ENCODE data around the gene ARHGEF19. TPM values are rescaled to one million over a fixed set of nuclear protein-coding genes. Genes with fewer than 3 reads are reported as not detected.
A peak's percentile ranks its signal among the peaks of the same experiment; 100 is the strongest.

Gene ARHGEF19
- total and polyA plus RNA-seq, 9 of the 15 experiments (the other 6 are each of a cell fraction or from before 2014, with no cell fraction given) = 0.73 to 21.0 (median 5.2) TPM

DNA sequence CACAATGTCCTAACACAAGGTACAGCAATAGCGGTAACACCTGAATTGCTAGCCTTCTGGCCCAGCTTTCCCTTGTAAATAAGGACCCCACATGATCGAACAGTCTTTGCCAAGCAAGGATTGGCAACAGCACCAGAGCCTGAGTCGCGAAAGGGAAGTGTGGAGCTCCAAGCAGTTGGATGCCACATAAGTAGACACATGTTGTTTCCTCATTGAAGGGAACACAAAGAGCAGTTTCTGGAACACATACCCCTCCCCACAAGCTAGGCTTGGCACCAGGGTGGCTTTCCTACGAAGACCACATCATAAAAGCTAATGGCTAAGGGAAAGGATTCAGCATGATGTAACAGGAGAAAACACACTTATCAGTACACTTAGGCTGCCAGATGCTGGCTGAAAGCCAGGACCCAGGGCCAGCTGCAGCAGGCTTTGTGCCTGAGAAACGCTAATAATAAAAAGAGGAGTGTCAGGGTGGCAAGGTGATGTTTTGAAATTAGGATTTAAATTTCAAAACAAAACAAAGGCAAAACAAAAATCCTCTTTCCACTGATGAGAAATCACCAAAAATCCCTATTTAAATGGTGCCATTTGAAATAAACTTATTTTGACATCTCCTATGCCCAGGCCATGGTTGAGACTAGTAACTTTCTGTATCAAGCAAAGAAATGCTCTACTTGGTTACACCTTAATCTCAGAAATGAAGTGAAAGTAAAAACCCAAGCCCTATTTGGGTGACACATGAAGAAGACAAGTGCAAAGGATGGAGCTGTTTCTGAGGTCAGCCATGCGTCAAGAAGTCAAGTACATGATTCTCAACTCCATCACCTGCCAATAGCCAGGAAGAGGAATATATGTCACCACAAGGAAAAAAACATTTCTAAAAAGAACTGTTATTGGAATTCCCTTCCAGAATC, 36.4 kb upstream of the ARHGEF19 start (continued):
- TF ChIP-seq, protein P1, sequence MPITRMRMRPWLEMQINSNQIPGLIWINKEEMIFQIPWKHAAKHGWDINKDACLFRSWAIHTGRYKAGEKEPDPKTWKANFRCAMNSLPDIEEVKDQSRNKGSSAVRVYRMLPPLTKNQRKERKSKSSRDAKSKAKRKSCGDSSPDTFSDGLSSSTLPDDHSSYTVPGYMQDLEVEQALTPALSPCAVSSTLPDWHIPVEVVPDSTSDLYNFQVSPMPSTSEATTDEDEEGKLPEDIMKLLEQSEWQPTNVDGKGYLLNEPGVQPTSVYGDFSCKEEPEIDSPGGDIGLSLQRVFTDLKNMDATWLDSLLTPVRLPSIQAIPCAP (CRISPR knock-in tag; IDR thresholded peaks at IDR 0.05; ENCODE audit: borderline replicate concordance) = no peak
- TF ChIP-seq NR4A1 (CRISPR knock-in tag; IDR thresholded peaks at IDR 0.05) (no peak), NR4A1 (tag; IDR thresholded peaks at IDR 0.05) (peak; percentile 98), RAD21 (CRISPR knock-in tag; conservative IDR thresholded peaks at IDR 0.05 in 1 of 2, IDR thresholded peaks at IDR 0.05 in 1 of 2) (peak in 1 of 2 experiments; percentile 28; a peak in 2 of 4 replicates), GATA2 (CRISPR knock-in tag; IDR thresholded peaks at IDR 0.05) (peak; percentile 60; the same call in 1 of the 2 replicates), RHOXF2B (CRISPR knock-in tag; conservative IDR thresholded peaks at IDR 0.05) (peak; percentile 63; the same call in 1 of the 2 replicates), ATF1 (CRISPR knock-in tag; IDR thresholded peaks at IDR 0.05) (no peak), ATF1 (tag; IDR thresholded peaks at IDR 0.05) (peak; percentile 80), MYNN (IDR thresholded peaks at IDR 0.05) (peak; percentile 82), MYNN (CRISPR knock-in tag; IDR thresholded peaks at IDR 0.05) (no peak), NR2C1 (IDR thresholded peaks at IDR 0.05) (no peak), NR2C1 (tag; IDR thresholded peaks at IDR 0.05) (peak; percentile 86), TRIM24 (IDR thresholded peaks at IDR 0.05) (peak; percentile 97), HCFC1 (IDR thresholded peaks at IDR 0.05; ENCODE audit: low read depth, low read length) (peak; percentile 34; the same call in 1 of the 2 replicates), BCL6 (CRISPR knock-in tag; IDR thresholded peaks at IDR 0.05) (peak; percentile 72)
- TF ChIP-seq, protein P2, sequence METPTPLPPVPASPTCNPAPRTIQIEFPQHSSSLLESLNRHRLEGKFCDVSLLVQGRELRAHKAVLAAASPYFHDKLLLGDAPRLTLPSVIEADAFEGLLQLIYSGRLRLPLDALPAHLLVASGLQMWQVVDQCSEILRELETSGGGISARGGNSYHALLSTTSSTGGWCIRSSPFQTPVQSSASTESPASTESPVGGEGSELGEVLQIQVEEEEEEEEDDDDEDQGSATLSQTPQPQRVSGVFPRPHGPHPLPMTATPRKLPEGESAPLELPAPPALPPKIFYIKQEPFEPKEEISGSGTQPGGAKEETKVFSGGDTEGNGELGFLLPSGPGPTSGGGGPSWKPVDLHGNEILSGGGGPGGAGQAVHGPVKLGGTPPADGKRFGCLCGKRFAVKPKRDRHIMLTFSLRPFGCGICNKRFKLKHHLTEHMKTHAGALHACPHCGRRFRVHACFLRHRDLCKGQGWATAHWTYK (CRISPR knock-in tag; IDR thresholded peaks at IDR 0.05) = peak; percentile 95
- TF ChIP-seq, protein P3, sequence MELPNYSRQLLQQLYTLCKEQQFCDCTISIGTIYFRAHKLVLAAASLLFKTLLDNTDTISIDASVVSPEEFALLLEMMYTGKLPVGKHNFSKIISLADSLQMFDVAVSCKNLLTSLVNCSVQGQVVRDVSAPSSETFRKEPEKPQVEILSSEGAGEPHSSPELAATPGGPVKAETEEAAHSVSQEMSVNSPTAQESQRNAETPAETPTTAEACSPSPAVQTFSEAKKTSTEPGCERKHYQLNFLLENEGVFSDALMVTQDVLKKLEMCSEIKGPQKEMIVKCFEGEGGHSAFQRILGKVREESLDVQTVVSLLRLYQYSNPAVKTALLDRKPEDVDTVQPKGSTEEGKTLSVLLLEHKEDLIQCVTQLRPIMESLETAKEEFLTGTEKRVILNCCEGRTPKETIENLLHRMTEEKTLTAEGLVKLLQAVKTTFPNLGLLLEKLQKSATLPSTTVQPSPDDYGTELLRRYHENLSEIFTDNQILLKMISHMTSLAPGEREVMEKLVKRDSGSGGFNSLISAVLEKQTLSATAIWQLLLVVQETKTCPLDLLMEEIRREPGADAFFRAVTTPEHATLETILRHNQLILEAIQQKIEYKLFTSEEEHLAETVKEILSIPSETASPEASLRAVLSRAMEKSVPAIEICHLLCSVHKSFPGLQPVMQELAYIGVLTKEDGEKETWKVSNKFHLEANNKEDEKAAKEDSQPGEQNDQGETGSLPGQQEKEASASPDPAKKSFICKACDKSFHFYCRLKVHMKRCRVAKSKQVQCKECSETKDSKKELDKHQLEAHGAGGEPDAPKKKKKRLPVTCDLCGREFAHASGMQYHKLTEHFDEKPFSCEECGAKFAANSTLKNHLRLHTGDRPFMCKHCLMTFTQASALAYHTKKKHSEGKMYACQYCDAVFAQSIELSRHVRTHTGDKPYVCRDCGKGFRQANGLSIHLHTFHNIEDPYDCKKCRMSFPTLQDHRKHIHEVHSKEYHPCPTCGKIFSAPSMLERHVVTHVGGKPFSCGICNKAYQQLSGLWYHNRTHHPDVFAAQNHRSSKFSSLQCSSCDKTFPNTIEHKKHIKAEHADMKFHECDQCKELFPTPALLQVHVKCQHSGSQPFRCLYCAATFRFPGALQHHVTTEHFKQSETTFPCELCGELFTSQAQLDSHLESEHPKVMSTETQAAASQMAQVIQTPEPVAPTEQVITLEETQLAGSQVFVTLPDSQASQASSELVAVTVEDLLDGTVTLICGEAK (IDR thresholded peaks at IDR 0.05) = no peak; the same call in 1 of the 2 replicates
- TF ChIP-seq, protein P3 (CRISPR knock-in tag; IDR thresholded peaks at IDR 0.05) = no peak

Measured in K562 (cell line).